ENCODE data around the gene MAD2L1. TPM values are rescaled to one million over a fixed set of nuclear protein-coding genes. Genes with fewer than 3 reads are reported as not detected.
"Not testable (repeated sequence)": the region's sequence is repeated elsewhere in the genome, so short reads cannot be mapped to it uniquely, and the experiment has no call there.

Gene MAD2L1
- total RNA-seq, 1 experiment from 2014 or later: 43.7 TPM

DNA sequence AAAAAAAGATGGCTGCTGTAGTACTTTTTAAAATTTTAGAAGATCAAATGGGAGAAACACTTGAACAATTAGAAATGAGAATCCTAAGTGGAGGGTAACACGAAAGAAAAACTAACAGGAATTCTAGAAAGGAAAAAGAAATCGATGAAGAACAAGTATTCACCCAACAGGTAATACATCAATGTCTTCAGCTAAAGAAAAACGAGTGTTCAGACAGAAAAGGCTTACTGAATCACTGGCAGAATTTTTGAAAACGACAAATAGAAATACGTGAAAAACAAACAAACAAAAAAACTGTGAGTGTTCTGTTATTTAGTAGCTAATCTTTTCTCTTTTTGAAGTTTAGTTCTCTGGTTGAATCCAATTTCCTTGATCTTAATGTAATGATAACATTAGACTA is 1.8 kb downstream of the MAD2L1 start:
- DNase-seq (ENCODE audit: low read depth, low spot score) (no peak), ATAC-seq (no peak)
- peaks cover 18% of the 10 kb centered on the region for H3K36me3 ChIP-seq (ENCODE audit: control insufficient read depth, insufficient read depth, low read length)
- in situ Hi-C loops (cut with HindIII; ENCODE audit: low pct_unique_long_range_greater_than_20kb, low sequenced_read_pairs): no loop called here
- peaks cover 35% of the 10 kb centered on the region for H3K4me1 ChIP-seq (ENCODE audit: control insufficient read depth, insufficient read depth, low read length)
- ChIA-PET CTCF (no interaction called here), POLR2A (interaction anchor here (0.8 kb wide), 1 partner anchor 436 kb away, joined by 3 read pairs; the partner anchor contains the start of gene PDE5A)
- no peaks in the 10 kb centered on the region for H3K9me3 ChIP-seq (ENCODE audit: control insufficient read depth, insufficient read depth, low read depth, low read length)
- no peaks in the 10 kb centered on the region for H3K27me3 ChIP-seq (ENCODE audit: control insufficient read depth, insufficient read depth, low read length)
- H3K4me3 ChIP-seq (ENCODE audit: low read depth in 2 of 2, low read length in 2 of 2): peak overlapping the region; percentile 76 to 90; a peak in 3 of 4 replicates
- intact Hi-C loops (cut with micrococcal nuclease; ENCODE audit: unreplicated experiment): no loop called here
- TF ChIP-seq SIN3A (IDR thresholded peaks at IDR 0.05; ENCODE audit: borderline replicate concordance, insufficient read depth, low read depth, low read length) (no peak), POLR2AphosphoS5 (IDR thresholded peaks at IDR 0.05; ENCODE audit: low read depth, low read length) (no peak), TCF7L2 (IDR thresholded peaks at IDR 0.05; ENCODE audit: low read depth, low read length) (no peak)
- TF ChIP-seq, protein P1, sequence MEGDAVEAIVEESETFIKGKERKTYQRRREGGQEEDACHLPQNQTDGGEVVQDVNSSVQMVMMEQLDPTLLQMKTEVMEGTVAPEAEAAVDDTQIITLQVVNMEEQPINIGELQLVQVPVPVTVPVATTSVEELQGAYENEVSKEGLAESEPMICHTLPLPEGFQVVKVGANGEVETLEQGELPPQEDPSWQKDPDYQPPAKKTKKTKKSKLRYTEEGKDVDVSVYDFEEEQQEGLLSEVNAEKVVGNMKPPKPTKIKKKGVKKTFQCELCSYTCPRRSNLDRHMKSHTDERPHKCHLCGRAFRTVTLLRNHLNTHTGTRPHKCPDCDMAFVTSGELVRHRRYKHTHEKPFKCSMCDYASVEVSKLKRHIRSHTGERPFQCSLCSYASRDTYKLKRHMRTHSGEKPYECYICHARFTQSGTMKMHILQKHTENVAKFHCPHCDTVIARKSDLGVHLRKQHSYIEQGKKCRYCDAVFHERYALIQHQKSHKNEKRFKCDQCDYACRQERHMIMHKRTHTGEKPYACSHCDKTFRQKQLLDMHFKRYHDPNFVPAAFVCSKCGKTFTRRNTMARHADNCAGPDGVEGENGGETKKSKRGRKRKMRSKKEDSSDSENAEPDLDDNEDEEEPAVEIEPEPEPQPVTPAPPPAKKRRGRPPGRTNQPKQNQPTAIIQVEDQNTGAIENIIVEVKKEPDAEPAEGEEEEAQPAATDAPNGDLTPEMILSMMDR (IDR thresholded peaks at IDR 0.05): no peak
- TF ChIP-seq, protein P2, sequence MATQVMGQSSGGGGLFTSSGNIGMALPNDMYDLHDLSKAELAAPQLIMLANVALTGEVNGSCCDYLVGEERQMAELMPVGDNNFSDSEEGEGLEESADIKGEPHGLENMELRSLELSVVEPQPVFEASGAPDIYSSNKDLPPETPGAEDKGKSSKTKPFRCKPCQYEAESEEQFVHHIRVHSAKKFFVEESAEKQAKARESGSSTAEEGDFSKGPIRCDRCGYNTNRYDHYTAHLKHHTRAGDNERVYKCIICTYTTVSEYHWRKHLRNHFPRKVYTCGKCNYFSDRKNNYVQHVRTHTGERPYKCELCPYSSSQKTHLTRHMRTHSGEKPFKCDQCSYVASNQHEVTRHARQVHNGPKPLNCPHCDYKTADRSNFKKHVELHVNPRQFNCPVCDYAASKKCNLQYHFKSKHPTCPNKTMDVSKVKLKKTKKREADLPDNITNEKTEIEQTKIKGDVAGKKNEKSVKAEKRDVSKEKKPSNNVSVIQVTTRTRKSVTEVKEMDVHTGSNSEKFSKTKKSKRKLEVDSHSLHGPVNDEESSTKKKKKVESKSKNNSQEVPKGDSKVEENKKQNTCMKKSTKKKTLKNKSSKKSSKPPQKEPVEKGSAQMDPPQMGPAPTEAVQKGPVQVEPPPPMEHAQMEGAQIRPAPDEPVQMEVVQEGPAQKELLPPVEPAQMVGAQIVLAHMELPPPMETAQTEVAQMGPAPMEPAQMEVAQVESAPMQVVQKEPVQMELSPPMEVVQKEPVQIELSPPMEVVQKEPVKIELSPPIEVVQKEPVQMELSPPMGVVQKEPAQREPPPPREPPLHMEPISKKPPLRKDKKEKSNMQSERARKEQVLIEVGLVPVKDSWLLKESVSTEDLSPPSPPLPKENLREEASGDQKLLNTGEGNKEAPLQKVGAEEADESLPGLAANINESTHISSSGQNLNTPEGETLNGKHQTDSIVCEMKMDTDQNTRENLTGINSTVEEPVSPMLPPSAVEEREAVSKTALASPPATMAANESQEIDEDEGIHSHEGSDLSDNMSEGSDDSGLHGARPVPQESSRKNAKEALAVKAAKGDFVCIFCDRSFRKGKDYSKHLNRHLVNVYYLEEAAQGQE (IDR thresholded peaks at IDR 0.05; ENCODE audit: insufficient read depth in 1 of 2, low read depth in 2 of 2, low read length in 1 of 2): no peak
- H3K27ac ChIP-seq (ENCODE audit: low read length): peak overlapping the region; percentile 95
- no TSS peak for BruUV-seq (replicated peaks)

DNA sequence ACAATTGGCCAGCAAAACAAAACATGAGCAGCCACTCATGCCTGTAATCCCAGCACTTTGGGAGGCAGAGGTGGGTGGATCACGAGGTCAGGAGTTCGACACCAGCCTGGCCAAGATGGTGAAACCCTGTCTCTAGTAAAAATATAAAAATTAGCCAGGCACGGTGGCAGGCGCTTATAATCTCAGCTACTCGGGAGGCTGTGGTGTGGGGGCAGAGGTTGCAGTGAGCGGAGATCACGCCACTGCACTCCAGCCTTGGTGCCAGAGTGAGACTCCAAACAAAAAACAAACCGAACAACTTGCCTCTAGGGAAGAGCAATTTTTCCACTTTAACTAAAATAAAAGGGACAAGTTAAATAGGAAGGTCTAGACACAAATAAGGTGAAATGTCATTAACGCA is 2.9 kb downstream of the MAD2L1 start:
- H3K27me3 ChIP-seq (ENCODE audit: control insufficient read depth, insufficient read depth, low read length); POLR2A ChIA-PET; intact Hi-C loops (cut with micrococcal nuclease; ENCODE audit: unreplicated experiment); H3K4me3 ChIP-seq (ENCODE audit: low read depth in 2 of 2, low read length in 2 of 2); BruUV-seq (replicated peaks); ATAC-seq; CTCF ChIA-PET; DNase-seq (ENCODE audit: low read depth, low spot score); H3K9me3 ChIP-seq (ENCODE audit: control insufficient read depth, insufficient read depth, low read depth, low read length); in situ Hi-C loops (cut with HindIII; ENCODE audit: low pct_unique_long_range_greater_than_20kb, low sequenced_read_pairs): not testable (repeated sequence)
- peak overlapping the region; percentile 95; the same call in 1 of the 2 replicates for H3K27ac ChIP-seq (ENCODE audit: low read length)
- peaks cover 25% of the 10 kb centered on the region for H3K4me1 ChIP-seq (ENCODE audit: control insufficient read depth, insufficient read depth, low read length)
- H3K36me3 ChIP-seq (ENCODE audit: control insufficient read depth, insufficient read depth, low read length): peaks cover 28% of the 10 kb centered on the region

DNA sequence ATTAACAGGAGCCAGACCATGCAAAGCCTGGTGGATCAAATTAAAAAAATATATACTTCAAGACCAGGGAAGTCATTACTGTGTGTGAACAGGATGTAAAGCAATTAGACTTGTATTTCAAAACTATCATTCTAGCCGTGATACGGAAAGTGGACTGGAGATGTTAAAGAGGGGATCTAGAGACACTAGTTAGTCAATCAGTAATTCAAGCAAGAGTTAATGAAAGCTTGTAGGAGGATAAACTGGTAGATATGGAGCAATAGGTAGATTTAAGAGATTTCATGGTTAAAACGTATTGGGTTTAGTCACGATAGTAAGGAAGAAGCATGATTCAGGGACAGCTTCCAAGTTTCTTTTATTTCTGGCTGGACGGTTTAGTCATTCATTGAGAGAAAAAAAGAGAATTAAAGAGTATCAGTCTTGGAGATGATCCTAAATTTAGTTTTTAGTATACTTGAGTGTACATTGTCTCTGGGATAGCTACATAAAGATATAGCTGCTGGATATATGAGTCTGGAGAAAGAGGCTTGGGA is 3.9 kb downstream of the MAD2L1 start:
- no peak for TF ChIP-seq TCF7L2 (IDR thresholded peaks at IDR 0.05; ENCODE audit: low read depth, low read length)
- TF ChIP-seq, protein P1 (IDR thresholded peaks at IDR 0.05): no peak
- no peak for TF ChIP-seq POLR2AphosphoS5 (IDR thresholded peaks at IDR 0.05; ENCODE audit: low read depth, low read length)
- no peak for TF ChIP-seq SIN3A (IDR thresholded peaks at IDR 0.05; ENCODE audit: borderline replicate concordance, insufficient read depth, low read depth, low read length)
- TF ChIP-seq, protein P2 (IDR thresholded peaks at IDR 0.05; ENCODE audit: insufficient read depth in 1 of 2, low read depth in 2 of 2, low read length in 1 of 2): no peak
- Histone ChIP-seq H3K36me3 (ENCODE audit: control insufficient read depth, insufficient read depth, low read length) (peaks cover 30% of the 10 kb centered on the region), H3K27me3 (ENCODE audit: control insufficient read depth, insufficient read depth, low read length) (no peaks in the 10 kb centered on the region), H3K9me3 (ENCODE audit: control insufficient read depth, insufficient read depth, low read depth, low read length) (no peaks in the 10 kb centered on the region), H3K27ac (ENCODE audit: low read length) (peak overlapping the region; percentile 48; the same call in 1 of the 2 replicates), H3K4me1 (ENCODE audit: control insufficient read depth, insufficient read depth, low read length) (peaks cover 16% of the 10 kb centered on the region), H3K4me3 (ENCODE audit: low read depth in 2 of 2, low read length in 2 of 2) (no peak overlapping the region)
- CTCF ChIA-PET: no interaction called here
- in situ Hi-C loops (cut with HindIII; ENCODE audit: low pct_unique_long_range_greater_than_20kb, low sequenced_read_pairs): no loop called here
- no TSS peak for BruUV-seq (replicated peaks)
- intact Hi-C loops (cut with micrococcal nuclease; ENCODE audit: unreplicated experiment): no loop called here
- DNase-seq (ENCODE audit: low read depth, low spot score) (no peak), ATAC-seq (no peak)
- POLR2A ChIA-PET: no interaction called here

Data from Panc1 (cell line).